Prostate gland (tissue), 2 donors: ENCODE results near the gene SOHLH1.

ENCODE experiments used
- CTCF ChIP-seq, 4 experiments: fragments of 200-600 bp in 2 of 4; fragments of 450-650 bp in 2 of 4; sonication (generic) in 2 of 4; IDR thresholded peaks; 1 replicate in 3 of 4; 2 replicates in 1 of 4; pipeline ENCODE4 v1.5.1; 2016 to 2019; ENCODE audit warnings: antibody characterized with exemption in 4 of 4, mild to moderate bottlenecking in 2 of 4, moderate library complexity in 2 of 4
- POLR2A ChIP-seq: fragments of 450-650 bp; IDR thresholded peaks from one replicate; pipeline ENCODE4 v1.6.1; 2016; ENCODE audit warnings: antibody characterized with exemption, mild to moderate bottlenecking
- POLR2AphosphoS5 ChIP-seq: sonication (generic); formaldehyde crosslinking; IDR thresholded peaks from one replicate; pipeline ENCODE4 v1.6.1; 2017; ENCODE audit warnings: antibody characterized with exemption

- TF ChIP-seq CTCF (IDR thresholded peaks at IDR 0.05) (no peak), POLR2AphosphoS5 (no peak), POLR2A (no peak)
Observed at GRCh38 chr9:135655317-135655716, 44.0 kb downstream of the SOHLH1 start.
